ENCODE data around the gene FBLN5.

The FBLN5 gene

DNA sequence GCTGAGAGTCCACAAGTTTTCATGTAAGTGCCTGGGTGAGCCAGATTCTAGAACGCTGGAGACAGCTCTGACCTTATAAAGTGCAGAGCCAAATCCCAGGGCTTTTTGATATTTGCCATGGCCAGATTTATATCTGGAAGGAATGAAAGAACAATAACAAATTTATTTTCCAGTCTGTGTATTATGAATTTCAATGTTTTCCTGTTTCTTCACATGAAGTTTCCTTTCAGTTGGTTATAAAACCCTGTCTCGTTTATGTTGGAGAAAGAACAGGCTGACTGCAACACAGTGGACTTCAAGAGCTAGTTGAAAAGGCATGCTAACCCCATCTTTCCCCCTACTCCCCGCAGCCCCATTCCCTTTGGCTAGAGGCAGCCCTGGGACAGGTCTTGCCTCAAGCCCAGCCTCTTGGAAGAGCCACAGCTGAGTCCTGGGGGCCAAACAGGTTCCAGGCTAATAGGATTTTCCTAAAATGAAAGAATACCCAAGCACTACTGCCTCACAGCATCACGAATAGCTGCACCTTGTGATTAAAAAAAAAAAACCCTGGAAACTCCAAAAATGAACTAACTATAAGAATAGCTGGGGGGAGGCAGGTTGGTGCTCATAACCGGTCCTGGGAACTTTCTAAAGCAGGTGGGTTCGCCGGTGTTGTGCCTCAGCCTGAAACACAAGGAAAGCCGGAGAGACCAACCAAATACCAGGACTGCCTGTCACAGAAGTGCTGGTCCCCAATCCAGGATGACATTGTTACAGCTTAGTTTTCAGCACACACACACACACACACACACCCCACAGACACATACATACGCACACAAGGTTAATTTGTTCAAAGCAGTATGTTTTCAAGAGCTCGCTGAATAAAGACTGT is 1.5 kb downstream of the FBLN5 start:
- FAIRE-seq (no peak), DNase-seq (ENCODE audit: insufficient read length, low spot score) (no peak)
- TF ChIP-seq, protein P1, sequence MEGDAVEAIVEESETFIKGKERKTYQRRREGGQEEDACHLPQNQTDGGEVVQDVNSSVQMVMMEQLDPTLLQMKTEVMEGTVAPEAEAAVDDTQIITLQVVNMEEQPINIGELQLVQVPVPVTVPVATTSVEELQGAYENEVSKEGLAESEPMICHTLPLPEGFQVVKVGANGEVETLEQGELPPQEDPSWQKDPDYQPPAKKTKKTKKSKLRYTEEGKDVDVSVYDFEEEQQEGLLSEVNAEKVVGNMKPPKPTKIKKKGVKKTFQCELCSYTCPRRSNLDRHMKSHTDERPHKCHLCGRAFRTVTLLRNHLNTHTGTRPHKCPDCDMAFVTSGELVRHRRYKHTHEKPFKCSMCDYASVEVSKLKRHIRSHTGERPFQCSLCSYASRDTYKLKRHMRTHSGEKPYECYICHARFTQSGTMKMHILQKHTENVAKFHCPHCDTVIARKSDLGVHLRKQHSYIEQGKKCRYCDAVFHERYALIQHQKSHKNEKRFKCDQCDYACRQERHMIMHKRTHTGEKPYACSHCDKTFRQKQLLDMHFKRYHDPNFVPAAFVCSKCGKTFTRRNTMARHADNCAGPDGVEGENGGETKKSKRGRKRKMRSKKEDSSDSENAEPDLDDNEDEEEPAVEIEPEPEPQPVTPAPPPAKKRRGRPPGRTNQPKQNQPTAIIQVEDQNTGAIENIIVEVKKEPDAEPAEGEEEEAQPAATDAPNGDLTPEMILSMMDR (IDR thresholded peaks at IDR 0.05; ENCODE audit: insufficient read depth, missing control alignments): no peak

DNA sequence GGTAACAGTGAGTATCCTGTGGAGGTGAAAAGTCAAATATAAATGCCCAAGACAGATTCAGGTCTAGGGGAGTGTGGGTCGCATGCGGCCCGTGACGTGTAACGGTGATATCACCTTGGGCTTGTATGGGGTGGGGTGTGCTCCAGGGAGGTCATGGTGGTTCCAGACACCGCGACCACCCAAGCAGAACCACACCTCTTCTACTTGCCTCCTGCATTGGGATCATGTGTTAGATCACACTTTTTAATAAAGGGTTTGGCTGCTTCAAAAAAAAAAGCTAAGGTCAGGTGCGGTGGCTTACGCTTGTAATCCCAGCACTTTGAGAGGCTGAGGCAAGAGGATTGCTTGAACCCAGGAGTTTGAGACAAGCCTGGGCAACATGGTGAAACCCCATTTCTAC is 4.5 kb downstream of the FBLN5 start:
- TF ChIP-seq, protein P1 (IDR thresholded peaks at IDR 0.05; ENCODE audit: insufficient read depth, missing control alignments): no peak
- DNase-seq (ENCODE audit: insufficient read length, low spot score) (no peak), FAIRE-seq (no peak)

DNA sequence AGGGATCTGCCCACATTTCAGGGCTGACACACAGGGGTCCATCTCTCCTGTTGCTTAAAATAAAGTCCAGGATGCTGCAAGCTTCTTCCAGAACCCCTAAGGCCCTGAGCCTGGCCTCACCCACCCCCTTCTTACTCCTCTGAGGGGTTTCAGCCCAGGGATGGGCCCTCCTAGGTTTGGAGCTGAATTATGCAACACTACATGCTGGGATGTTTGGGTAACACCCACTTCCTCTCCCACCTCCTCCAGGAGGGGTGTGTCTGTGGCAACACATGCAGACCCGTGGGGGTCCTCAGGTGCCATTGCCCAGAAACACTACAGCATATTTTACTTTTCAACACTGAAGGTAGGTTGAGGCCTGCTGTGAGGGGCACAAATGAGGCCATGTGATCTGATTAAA is 5.4 kb downstream of the FBLN5 start:
- DNase-seq (ENCODE audit: insufficient read length, low spot score) (no peak), FAIRE-seq (no peak)
- TF ChIP-seq, protein P1 (IDR thresholded peaks at IDR 0.05; ENCODE audit: insufficient read depth, missing control alignments): no peak

DNA sequence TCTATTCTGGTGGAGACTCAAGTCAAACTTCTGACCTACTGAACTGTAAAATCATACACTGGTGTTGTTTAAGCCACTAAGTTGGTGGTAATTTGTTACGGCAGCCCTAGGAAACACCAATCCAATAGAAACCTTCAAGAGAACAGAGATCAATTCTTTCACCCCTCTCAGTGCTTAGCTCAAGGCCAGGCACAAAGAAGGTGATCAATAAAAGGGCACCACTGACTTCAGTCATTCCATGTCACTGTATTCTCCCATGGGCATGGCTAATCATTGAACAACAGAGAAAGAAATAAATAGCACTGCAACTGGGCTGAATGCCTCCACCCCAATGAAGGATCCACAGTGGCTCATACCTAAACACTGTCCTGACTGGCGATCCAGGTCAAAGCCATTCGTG is 7.3 kb downstream of the FBLN5 start:
- TF ChIP-seq, protein P1 (IDR thresholded peaks at IDR 0.05; ENCODE audit: insufficient read depth, missing control alignments): no peak
- FAIRE-seq (no peak), DNase-seq (ENCODE audit: insufficient read length, low spot score) (no peak)

DNA sequence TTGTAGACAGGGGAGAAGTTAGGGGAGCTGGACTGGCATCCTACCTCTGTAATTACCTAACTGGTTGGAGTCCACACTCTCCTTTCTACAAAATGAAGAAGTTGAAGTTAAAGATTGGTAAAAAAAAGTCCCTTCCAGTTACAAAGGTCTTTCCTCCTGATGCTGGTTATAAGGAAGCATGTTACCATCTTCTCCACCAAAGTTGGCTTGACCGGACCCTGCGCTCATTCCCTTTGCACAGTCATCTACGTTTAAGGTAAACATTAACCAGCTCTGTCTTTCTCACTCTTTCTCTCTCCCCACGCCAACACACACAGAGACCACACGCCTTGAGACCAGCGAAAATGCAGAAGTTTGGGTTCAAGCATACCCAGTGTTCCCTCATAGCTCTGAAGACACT is 11.9 kb downstream of the FBLN5 start:
- DNase-seq (ENCODE audit: insufficient read length, low spot score) (no peak), FAIRE-seq (no peak)
- TF ChIP-seq, protein P1 (IDR thresholded peaks at IDR 0.05; ENCODE audit: insufficient read depth, missing control alignments): no peak

DNA sequence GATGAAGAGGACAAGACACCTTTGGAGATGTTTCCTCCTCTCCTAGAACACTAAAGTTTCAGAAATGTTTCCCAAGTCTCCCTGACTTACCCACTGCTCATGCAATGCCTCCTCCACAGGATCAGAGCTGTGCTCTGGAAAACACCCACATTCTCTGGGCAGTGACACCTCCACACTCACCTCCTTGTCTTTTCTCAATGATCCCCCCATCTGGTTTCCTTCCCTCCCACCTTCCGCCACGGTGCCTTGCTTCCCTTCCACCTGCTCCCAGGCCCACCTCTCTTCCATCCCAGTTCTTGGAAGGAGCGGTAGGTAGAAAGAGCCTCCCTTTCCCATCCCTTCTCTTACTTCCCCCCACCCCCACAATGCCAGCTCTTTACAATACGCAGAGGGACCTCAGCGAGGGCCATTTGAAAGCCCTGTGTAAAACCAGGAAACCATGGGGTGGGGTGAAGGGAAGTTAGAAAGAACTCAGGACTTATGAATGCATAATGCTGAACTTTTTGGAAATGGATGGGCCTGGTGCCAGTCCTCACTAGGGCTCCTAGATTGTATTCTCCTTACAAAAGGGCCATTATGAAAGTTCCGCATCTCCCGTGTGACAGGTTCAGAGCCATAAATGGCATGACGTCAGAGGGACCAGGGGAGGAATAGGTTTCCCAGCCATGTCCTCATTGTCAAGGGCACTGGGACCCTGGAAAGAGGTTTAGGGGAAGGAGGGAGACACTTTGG is 12.8 kb downstream of the FBLN5 start:
- DNase-seq (ENCODE audit: insufficient read length, low spot score): no peak
- TF ChIP-seq, protein P1 (IDR thresholded peaks at IDR 0.05; ENCODE audit: insufficient read depth, missing control alignments): no peak

More for the DNA sequence above, 12.8 kb downstream of the FBLN5 start:
- FAIRE-seq: no peak

All from D721Med (cell line).